Astrocyte (in vitro differentiated cells and primary cell): ENCODE measurements around the gene ELK3.

Experiments
- CTCF ChIP-seq: IDR thresholded peaks from 2 replicates; pipeline ENCODE4 v1.5.1; 2011; ENCODE audit warnings: low read depth, mild to moderate bottlenecking, inconsistent platforms, low read length, moderate library complexity; ENCODE audit not compliant: insufficient read depth
- EZH2 ChIP-seq: IDR thresholded peaks from 2 replicates; pipeline ENCODE4 v1.6.1; 2012; ENCODE audit warnings: mild to moderate bottlenecking, low read length, inconsistent platforms; ENCODE audit not compliant: insufficient read depth

- TF ChIP-seq CTCF (no peak), EZH2 (no peak)
These were observed 62.6 kb downstream of the ELK3 start for GRCh38 chr12:96256672-96257361.
